Cerebellar nuclear complex (tissue), 1 donor: Measurements from ENCODE around the gene CNTN4.

Source experiments
- DNase-seq, 2 experiments: peaks; one replicate each; lab custom pipeline; 2025; lab: John Stamatoyannopoulos, UW

The CNTN4 gene

DNA sequence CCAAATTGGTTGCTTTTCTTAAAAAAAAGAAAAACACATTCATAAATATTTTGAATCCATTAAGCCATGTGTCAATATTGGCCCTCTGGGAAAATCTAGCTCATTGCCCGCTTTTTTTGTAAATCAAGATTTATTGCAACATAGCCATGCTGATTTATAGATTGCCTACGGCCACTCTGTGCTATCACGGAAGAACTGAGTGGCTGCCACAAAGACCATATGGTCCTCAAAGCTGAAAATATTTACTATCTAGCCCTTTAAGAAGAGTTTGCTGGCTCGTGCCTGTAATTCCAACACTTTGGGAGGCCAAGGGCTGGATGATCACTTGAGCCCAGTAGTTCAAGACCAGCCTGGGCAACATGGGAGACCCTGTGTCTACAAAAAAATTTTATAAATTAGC lies 965.6 kb downstream of the CNTN4 start:
- DNase-seq, result no peak

DNA sequence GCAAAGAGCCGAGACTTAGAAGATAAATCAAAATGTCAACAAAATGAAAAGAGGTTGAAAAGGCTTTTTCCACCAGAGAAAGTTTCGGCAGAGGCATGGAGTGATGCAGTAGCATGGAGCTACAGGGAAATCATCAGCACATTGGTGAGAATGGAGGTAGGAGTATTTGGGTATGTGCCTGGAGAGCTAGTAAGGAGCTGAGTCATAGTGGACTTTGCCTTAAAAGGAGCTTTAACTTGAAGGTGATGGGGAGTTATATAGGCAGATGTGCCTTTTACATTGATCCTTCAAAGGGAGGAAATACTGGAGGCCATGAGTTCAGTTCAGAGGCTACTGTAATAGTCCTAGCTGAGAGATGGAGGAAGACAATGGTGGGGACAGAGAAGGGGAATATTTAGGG lies 967.2 kb downstream of the CNTN4 start:
- DNase-seq, result no peak

DNA sequence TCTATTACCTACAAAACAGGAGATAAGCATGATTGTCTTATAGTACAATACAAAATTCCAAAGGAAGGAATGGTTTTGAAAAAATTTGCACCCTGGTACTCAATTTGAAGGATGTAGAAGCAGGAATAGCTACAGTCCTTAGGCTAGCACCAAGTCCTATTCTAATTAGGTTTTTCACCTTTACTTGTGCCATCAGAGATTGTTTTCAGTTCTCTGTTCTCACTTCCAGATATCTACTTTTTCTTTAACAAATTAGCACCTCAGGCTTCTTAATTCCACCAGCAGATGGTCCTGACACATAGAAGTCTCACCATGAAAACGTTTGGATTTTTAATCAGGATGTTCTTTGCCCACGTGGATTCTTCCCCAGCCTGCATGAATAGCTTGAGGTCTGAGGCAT lies 967.7 kb downstream of the CNTN4 start:
- DNase-seq, result no peak

- no peak for DNase-seq
Observed at GRCh38 chr3:3066910-3067309, 968.2 kb downstream of the CNTN4 start.

DNA sequence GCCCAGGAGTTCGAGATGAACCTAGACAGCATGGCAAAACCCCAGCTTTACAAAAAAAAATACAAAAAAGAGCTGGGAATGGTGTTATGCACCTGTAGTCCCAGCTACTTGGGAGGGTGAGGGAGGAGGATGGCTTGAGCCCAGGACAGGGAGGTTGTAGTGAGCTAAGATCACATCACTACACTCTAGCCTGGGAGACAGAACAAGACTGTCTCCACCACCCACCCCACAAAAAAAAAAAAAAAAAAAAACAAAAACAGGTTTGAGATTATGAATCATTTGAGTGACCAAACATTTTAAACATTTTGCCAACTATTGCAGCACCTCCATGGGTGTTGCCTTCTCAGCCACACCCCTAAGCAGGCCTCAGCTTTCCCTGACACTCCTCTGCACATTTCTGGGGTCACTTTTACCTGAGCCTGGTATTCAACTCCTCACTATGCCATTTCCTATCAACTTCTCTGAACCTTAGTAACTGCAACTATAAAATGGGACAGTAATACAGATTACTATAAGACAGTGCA lies 969.8 kb downstream of the CNTN4 start:
- DNase-seq, result no peak

- DNase-seq, result no peak
Observed at GRCh38 chr3:3069723-3070122, 971.1 kb downstream of the CNTN4 start.

DNA sequence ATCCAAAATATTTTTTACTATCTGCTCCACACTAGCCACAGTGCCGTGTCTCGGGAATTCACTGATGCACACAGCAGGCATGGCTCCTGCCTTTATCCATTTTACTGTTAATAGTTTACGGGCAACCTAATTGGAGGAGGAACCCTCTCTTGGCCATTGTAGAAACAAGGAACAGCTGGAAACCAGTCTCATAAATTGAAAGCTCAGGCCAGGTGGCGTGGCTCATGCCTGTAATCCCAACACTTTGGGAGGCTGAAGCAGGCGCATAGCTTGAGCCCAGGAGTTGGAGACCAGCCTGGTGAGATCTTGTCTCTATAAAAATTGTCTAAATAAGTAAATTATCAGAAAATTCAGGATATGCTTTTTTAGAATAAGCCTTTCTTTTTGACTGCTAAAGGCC lies 972.5 kb downstream of the CNTN4 start:
- DNase-seq, result no peak

GRCh38 chr3:3074551-3075257 lies 976.0 kb downstream of the CNTN4 start:
- DNase-seq, result no peak

GRCh38 chr3:3080309-3080708 lies 981.6 kb downstream of the CNTN4 start:
- no peak for DNase-seq

GRCh38 chr3:3081381-3082233 lies 982.9 kb downstream of the CNTN4 start:
- DNase-seq, result no peak

DNA sequence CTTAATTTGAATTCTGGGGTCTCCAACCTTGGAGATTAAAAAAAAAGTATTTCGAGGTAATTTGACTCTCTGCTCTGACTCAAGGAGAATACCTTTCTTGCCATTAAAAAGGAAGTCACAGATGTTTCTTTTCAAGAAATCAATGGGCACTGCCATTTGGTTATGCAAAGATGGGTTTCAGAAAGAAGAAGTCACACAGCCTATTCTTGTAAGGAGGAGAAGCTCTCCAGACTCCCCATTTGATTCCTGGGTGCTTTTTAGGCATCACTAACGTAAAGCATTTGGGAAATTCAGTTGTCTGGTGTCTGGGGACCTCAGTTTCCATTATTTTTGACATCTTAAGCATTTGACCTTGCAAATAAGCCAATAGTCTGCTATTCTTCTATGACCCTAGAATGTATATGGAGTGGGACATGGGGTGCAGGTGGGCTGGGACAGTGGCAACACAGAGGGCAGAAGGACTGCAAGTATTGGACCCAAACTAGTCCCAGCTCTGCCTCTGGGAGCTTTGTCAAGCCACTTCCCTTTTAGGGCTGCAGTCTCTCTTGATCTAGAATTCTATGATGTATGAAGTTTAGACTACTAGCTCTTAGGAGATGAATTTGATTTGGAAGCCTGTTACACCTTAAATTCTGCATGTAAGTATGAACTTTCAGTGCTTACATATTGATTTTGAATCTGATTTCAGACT lies 983.7 kb downstream of the CNTN4 start:
- no peak for DNase-seq

DNA sequence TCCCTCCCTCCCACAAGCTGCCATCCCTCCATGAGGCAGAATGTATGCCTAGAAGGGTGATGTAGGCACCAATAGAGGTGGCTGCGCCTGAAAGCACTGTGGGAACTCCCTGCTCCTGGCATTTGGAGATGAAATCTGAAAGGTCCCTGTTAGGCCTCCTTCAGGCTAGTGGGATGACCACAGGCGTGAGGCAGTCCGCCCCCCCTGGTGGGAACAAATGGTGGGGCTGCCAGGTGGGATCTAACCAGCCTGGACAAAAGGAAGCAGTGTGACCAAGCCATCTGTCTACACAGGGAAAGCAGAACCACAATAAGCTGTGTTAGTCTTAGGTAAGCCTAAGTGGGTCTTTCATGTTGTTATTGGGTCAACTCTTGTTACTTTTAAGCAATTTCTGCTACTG lies 986.2 kb downstream of the CNTN4 start:
- no peak for DNase-seq

DNA sequence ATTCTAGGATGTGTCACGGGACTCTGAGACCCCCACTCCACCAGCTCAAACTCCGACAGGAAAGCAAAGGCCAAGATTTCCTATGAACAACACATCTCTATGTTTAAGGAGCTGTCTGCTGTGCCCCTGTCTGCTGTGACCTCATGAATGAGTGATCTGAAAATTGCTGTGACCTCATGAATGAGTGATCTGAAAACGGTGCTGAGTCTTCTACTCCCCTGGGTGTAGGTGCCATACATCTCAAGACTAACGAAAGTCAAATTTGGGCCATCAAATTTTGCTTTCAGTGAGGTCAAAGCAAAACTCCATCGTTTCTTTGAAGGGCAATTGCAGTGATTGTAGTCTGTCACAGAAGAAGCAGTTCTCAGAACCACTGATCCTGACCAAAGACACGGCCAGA lies 987.1 kb downstream of the CNTN4 start:
- DNase-seq, result no peak

GRCh38 chr3:3086239-3086638 lies 987.6 kb downstream of the CNTN4 start:
- no peak for DNase-seq

DNA sequence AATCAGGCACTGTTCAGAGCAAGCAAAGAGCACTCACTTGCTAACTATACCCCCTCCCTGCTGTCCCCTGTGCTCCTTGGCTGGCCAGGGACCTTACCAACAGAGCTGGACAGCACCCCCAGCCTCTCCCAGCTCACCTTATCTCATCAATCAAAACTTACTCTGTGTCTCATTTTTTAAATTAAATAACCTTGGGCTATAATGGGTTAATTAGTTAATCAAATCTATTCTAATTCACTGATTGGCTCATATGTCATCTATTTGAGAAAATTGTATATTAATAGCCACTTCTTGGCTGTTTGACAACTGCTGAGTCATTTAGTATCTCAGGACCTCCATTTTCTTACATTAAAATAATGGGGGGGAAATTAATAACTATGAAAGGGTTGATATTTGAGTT lies 988.6 kb downstream of the CNTN4 start:
- no peak for DNase-seq

DNA sequence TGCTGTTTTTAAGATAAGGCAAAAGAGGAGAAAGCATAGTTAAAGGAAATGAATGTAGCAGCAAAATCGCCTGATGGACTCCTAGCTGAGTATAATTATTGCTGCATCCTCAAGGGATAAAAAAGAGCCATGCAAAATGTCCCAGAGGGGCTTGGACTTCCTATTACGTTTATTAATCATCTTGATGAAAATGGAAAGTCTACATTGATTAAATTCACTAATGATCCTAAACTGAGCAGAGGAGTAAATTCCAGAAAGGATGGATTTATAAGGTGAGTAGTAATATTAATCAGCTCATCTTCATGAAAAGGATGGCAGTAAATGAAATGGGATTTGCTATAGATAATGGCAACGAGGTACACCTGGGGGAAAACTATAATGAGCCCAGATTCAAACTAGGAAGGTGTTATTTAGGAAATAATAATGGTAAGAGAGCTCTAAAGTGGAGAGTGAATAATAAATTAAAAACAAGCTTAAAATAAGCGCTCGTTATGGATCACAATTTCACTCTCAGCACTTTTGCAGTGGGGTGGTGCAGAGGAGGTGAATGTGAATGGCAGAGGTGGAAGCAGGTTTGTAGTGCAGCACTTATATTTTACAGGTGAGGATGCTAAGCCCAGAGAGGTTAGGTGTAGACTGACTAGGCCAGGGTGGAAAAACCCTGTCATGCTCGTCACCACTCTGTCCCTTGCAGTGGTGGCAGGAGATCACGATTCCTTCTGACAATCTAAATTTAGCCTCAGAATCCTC lies 989.2 kb downstream of the CNTN4 start:
- DNase-seq, result no peak

GRCh38 chr3:3089017-3089416 lies 990.4 kb downstream of the CNTN4 start:
- DNase-seq, result no peak

GRCh38 chr3:3097958-3098357 lies 999.3 kb downstream of the CNTN4 start:
- DNase-seq, result no peak

DNA sequence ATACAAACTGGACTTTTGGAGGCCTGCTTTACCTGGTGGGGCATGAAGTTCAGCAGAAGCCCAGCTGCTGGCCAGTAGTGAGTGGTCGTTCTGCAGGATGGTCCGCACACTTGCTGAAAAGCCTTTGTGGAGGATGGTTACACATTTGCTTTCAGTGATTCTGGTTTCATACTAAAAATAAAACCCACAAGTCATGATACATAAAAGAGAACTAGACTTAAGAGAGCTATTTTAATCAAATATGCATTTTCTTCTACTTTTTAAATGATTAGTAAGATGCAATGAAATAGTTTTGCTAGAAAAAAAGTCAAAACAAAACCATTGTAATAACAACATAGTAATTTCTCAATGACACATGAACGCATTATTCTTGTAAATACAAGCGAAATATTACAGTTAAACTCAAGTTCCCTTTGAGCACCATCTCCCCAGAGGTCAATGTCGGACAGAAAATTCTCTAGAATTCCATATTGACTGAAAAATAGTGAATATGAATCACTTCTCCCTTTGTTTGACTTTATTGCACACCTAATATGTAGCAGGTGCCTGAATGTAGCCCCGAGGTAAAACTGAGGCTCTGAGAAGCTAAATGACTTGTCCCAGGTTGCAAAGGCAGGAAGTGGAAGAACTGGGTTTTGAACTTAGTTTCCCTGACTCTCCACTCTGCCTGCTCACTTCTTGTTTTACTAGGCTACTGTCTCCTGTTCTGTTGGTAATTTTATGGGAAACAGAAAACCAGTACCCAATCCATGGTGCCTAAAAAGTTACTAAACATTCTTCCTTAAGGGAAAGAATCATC lies 1003.2 kb downstream of the CNTN4 start:
- no peak for DNase-seq

DNA sequence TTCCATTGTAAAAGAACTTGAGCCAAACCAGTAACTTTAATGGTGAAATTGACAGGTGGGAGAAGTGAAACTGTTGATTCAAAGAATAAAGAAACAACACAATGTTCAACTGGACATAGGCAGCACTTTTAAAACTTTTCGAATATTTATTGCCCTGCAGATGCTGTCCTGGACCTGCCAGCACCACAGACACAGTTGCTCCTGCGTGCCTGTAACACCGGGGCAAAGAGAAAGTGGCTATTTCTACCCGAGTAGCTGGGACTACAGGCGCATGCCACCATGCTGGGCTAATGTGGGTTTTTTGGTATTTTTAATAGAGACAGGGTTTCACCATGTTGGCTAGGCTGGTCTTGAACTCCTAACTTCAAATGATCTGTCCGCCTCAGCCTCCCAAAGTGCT lies 1004.1 kb downstream of the CNTN4 start:
- no peak for DNase-seq

DNA sequence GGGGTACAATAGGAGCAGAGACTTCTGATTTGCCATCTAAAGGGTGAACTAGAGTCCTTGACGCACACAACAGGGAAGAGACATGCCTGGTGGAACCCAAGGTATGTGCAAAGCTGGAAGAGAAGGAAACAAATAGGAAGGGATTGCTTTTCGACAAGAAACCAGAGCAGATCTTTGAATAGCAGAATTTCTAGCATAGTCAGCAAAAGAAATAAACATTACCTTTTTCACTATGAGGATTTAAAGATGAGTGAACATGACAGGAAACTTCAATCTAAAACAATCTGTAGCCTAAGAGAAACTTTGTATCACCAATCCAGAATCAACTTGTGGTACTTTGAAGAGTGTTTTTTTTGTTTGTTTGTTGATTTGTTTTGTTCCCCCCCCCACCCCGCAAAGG lies 1006.6 kb downstream of the CNTN4 start:
- DNase-seq, result no peak
